ENCODE measurements around the gene FSTL4. TPM values are rescaled to one million over a fixed set of nuclear protein-coding genes. Genes with fewer than 3 reads are reported as not detected.

Gene FSTL4
- total and polyA plus RNA-seq, 9 donors = 0.07 to 0.22 (median 0.15) TPM; not detected in 4

GRCh38 chr5:133289686-133290367, 322.5 kb downstream of the FSTL4 start:
- Histone ChIP-seq H3K27me3 (no peaks in the 10 kb centered on the region), H3K4me1 (ENCODE audit: insufficient read depth) (no peaks in the 10 kb centered on the region), H3K4me3 (no peak overlapping the region), H3K27ac (no peak overlapping the region), H3K36me3 (no peaks in the 10 kb centered on the region), H3K9me3 (no peaks in the 10 kb centered on the region)
- WGBS, 3 donors = 75 to 84% (median 82%) methylated on average over 9 of the region's 9 CpGs
- TF ChIP-seq, protein P1, sequence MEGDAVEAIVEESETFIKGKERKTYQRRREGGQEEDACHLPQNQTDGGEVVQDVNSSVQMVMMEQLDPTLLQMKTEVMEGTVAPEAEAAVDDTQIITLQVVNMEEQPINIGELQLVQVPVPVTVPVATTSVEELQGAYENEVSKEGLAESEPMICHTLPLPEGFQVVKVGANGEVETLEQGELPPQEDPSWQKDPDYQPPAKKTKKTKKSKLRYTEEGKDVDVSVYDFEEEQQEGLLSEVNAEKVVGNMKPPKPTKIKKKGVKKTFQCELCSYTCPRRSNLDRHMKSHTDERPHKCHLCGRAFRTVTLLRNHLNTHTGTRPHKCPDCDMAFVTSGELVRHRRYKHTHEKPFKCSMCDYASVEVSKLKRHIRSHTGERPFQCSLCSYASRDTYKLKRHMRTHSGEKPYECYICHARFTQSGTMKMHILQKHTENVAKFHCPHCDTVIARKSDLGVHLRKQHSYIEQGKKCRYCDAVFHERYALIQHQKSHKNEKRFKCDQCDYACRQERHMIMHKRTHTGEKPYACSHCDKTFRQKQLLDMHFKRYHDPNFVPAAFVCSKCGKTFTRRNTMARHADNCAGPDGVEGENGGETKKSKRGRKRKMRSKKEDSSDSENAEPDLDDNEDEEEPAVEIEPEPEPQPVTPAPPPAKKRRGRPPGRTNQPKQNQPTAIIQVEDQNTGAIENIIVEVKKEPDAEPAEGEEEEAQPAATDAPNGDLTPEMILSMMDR (IDR thresholded peaks at IDR 0.05) = no peak
- no peak for TF ChIP-seq EP300 (IDR thresholded peaks at IDR 0.05)
- TF ChIP-seq POLR2A (IDR thresholded peaks at IDR 0.05) = no peak
- DNase-seq = no peak
- intact Hi-C loops (cut with DNase I) = no loop called here

GRCh38 chr5:133287500-133287899, 324.8 kb downstream of the FSTL4 start:
- H3K27me3 ChIP-seq = no peaks in the 10 kb centered on the region
- no peaks in the 10 kb centered on the region for H3K36me3 ChIP-seq
- H3K4me1 ChIP-seq (ENCODE audit: insufficient read depth) = no peaks in the 10 kb centered on the region
- no peak overlapping the region for H3K4me3 ChIP-seq
- no peaks in the 10 kb centered on the region for H3K9me3 ChIP-seq
- 63 to 73% (median 71%) methylated on average over 3 of the region's 3 CpGs for WGBS, 3 donors
- intact Hi-C loops (cut with DNase I) = no loop called here
- TF ChIP-seq, protein P1 (IDR thresholded peaks at IDR 0.05) = no peak
- TF ChIP-seq POLR2A (IDR thresholded peaks at IDR 0.05) = no peak
- no peak for TF ChIP-seq EP300 (IDR thresholded peaks at IDR 0.05)
- no peak overlapping the region for H3K27ac ChIP-seq
- DNase-seq = no peak

- intact Hi-C loops (cut with DNase I) = no loop called here
- WGBS, 3 donors = 85 to 95% (median 89%) methylated on average over 3 of the region's 3 CpGs
- H3K27me3 ChIP-seq = no peaks in the 10 kb centered on the region
These were observed 325.9 kb downstream of the FSTL4 start for GRCh38 chr5:133286483-133286882.

DNA sequence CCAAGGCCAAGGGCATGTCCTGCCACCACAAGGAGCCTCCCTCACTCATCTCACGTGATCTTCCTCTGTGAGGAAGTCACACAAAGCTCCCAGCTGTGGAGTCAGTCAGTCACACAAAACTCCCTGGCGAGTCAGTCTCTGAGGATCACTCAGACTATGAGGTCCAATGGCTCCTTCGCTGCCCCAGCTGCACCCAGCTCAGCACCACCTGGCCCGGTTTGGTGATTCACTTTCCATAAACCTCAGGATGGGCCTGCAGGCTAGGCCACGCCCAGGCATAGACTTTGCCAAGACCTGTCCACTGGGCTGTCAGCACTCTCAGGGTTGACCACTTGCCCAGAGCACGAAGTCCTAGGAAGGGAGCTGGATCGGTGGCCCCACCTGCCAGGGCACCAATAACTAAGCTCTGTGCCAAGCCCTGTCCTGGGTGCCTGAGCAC, 326.7 kb downstream of the FSTL4 start:
- no peak for DNase-seq
- Histone ChIP-seq H3K4me3 (no peak overlapping the region), H3K36me3 (no peaks in the 10 kb centered on the region), H3K4me1 (ENCODE audit: insufficient read depth) (no peaks in the 10 kb centered on the region), H3K27me3 (no peaks in the 10 kb centered on the region), H3K9me3 (no peaks in the 10 kb centered on the region), H3K27ac (no peak overlapping the region)
- 53 to 71% (median 62%) methylated on average over 7 of the region's 7 CpGs for WGBS, 3 donors
- no peak for TF ChIP-seq POLR2A (IDR thresholded peaks at IDR 0.05)
- TF ChIP-seq EP300 (IDR thresholded peaks at IDR 0.05) = no peak
- TF ChIP-seq, protein P1 (IDR thresholded peaks at IDR 0.05) = no peak
- intact Hi-C loops (cut with DNase I) = no loop called here

More at GRCh38 chr5:133286483-133286882, 325.9 kb downstream of the FSTL4 start:
- H3K9me3 ChIP-seq = no peaks in the 10 kb centered on the region
- no peak for DNase-seq
- H3K4me1 ChIP-seq (ENCODE audit: insufficient read depth) = no peaks in the 10 kb centered on the region
- H3K36me3 ChIP-seq = no peaks in the 10 kb centered on the region
- no peak overlapping the region for H3K27ac ChIP-seq
- H3K4me3 ChIP-seq = no peak overlapping the region
- TF ChIP-seq, protein P1 (IDR thresholded peaks at IDR 0.05) = no peak
- no peak for TF ChIP-seq EP300 (IDR thresholded peaks at IDR 0.05)
- no peak for TF ChIP-seq POLR2A (IDR thresholded peaks at IDR 0.05)

Measured in ovary (tissue), 9 donors.